ENCODE data around the gene CFAP54.
"Not testable (repeated sequence)": the region's sequence is repeated elsewhere in the genome, so short reads cannot be mapped to it uniquely, and the experiment has no call there.

Gene CFAP54

GRCh38 chr12:96635844-96636243 lies 146.5 kb downstream of the CFAP54 start:
- FAIRE-seq: no peak

GRCh38 chr12:96636895-96637294 lies 147.5 kb downstream of the CFAP54 start:
- FAIRE-seq: no peak

- no peak for FAIRE-seq
These were observed 159.5 kb downstream of the CFAP54 start for GRCh38 chr12:96648923-96649322.

GRCh38 chr12:96652870-96653269 lies 163.5 kb downstream of the CFAP54 start:
- FAIRE-seq: no peak

GRCh38 chr12:96658075-96658474 lies 168.7 kb downstream of the CFAP54 start:
- no peak for FAIRE-seq

GRCh38 chr12:96669786-96670185 lies 180.4 kb downstream of the CFAP54 start:
- FAIRE-seq: no peak

- FAIRE-seq: no peak
These were observed 181.0 kb downstream of the CFAP54 start for GRCh38 chr12:96670334-96670899.

- FAIRE-seq: not testable (repeated sequence)
These were observed 186.1 kb downstream of the CFAP54 start for GRCh38 chr12:96675519-96675918.

- no peak for FAIRE-seq
These were observed 188.0 kb downstream of the CFAP54 start for GRCh38 chr12:96677363-96677762.

- FAIRE-seq: no peak
These were observed 198.3 kb downstream of the CFAP54 start for GRCh38 chr12:96687719-96688118.

GRCh38 chr12:96698521-96698920 lies 209.1 kb downstream of the CFAP54 start:
- no peak for FAIRE-seq

GRCh38 chr12:96698965-96699364 lies 209.6 kb downstream of the CFAP54 start:
- FAIRE-seq: no peak

GRCh38 chr12:96701856-96702255 lies 212.5 kb downstream of the CFAP54 start:
- no peak for FAIRE-seq

- no peak for FAIRE-seq
These were observed 220.9 kb downstream of the CFAP54 start for GRCh38 chr12:96710127-96710745.

- no peak for FAIRE-seq
These were observed 222.0 kb downstream of the CFAP54 start for GRCh38 chr12:96711364-96711763.

- FAIRE-seq: no peak
These were observed 224.8 kb downstream of the CFAP54 start for GRCh38 chr12:96714199-96714598.

- FAIRE-seq: no peak
These were observed 230.4 kb downstream of the CFAP54 start for GRCh38 chr12:96719660-96720362.

- FAIRE-seq: no peak
These were observed 231.0 kb downstream of the CFAP54 start for GRCh38 chr12:96720363-96720705.

GRCh38 chr12:96729466-96729865 lies 240.1 kb downstream of the CFAP54 start:
- not testable (repeated sequence) for FAIRE-seq

GRCh38 chr12:96729886-96730285 lies 240.5 kb downstream of the CFAP54 start:
- FAIRE-seq: no peak

- FAIRE-seq: no peak
These were observed 254.2 kb downstream of the CFAP54 start for GRCh38 chr12:96743606-96744005.

GRCh38 chr12:96749999-96750398 lies 260.6 kb downstream of the CFAP54 start:
- no peak for FAIRE-seq

GRCh38 chr12:96751626-96752025 lies 262.2 kb downstream of the CFAP54 start:
- FAIRE-seq: no peak

- no peak for FAIRE-seq
These were observed 262.8 kb downstream of the CFAP54 start for GRCh38 chr12:96752211-96752610.

- FAIRE-seq: no peak
These were observed 276.9 kb downstream of the CFAP54 start for GRCh38 chr12:96766232-96766631.

All from TTC549 (cell line).